ENCODE results near the gene TPCN2.

TPCN2 gene

DNA sequence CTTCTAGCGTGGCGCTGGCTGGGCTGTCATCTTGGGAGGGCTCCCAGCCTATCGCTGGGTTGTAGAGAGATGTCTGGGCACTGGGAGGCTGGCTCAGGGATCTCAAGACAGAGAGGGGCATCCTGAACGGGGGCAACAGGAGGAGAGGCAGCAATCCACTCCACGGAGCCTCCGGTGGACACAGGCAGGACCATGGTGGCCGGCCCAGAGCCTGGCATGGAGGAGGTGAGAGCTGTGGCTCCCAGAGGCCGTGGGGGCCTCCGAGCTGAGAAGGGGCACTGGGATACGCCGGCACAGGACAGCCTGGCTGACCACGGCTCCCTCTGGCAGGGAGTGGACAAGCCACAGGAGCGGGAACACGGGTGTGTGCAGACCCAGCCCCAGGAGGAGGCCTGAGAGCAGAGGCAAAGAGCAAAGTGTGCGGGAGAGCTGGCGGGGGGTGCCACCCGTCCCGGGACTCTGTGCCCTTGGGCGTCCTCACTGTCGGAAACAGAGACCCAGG, 44.8 kb upstream of the TPCN2 start:
- TF ChIP-seq SIN3A (IDR thresholded peaks at IDR 0.05; ENCODE audit: borderline replicate concordance, insufficient read depth, low read length) = no peak
- TF ChIP-seq FOXP2 (optimal IDR thresholded peaks at IDR 0.05; ENCODE audit: borderline replicate concordance, extremely low read depth, extremely low read length, insufficient read depth) = no peak
- TF ChIP-seq, protein P1, sequence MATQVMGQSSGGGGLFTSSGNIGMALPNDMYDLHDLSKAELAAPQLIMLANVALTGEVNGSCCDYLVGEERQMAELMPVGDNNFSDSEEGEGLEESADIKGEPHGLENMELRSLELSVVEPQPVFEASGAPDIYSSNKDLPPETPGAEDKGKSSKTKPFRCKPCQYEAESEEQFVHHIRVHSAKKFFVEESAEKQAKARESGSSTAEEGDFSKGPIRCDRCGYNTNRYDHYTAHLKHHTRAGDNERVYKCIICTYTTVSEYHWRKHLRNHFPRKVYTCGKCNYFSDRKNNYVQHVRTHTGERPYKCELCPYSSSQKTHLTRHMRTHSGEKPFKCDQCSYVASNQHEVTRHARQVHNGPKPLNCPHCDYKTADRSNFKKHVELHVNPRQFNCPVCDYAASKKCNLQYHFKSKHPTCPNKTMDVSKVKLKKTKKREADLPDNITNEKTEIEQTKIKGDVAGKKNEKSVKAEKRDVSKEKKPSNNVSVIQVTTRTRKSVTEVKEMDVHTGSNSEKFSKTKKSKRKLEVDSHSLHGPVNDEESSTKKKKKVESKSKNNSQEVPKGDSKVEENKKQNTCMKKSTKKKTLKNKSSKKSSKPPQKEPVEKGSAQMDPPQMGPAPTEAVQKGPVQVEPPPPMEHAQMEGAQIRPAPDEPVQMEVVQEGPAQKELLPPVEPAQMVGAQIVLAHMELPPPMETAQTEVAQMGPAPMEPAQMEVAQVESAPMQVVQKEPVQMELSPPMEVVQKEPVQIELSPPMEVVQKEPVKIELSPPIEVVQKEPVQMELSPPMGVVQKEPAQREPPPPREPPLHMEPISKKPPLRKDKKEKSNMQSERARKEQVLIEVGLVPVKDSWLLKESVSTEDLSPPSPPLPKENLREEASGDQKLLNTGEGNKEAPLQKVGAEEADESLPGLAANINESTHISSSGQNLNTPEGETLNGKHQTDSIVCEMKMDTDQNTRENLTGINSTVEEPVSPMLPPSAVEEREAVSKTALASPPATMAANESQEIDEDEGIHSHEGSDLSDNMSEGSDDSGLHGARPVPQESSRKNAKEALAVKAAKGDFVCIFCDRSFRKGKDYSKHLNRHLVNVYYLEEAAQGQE (IDR thresholded peaks at IDR 0.05; ENCODE audit: insufficient read depth in 1 of 2, low read depth in 2 of 2, low read length in 2 of 2) = no peak
- no peak for TF ChIP-seq POLR2AphosphoS5 (IDR thresholded peaks at IDR 0.05; ENCODE audit: low read depth, low read length)
- TF ChIP-seq TAF1 (IDR thresholded peaks at IDR 0.05; ENCODE audit: borderline replicate concordance, insufficient read depth, low read length) = no peak

DNA sequence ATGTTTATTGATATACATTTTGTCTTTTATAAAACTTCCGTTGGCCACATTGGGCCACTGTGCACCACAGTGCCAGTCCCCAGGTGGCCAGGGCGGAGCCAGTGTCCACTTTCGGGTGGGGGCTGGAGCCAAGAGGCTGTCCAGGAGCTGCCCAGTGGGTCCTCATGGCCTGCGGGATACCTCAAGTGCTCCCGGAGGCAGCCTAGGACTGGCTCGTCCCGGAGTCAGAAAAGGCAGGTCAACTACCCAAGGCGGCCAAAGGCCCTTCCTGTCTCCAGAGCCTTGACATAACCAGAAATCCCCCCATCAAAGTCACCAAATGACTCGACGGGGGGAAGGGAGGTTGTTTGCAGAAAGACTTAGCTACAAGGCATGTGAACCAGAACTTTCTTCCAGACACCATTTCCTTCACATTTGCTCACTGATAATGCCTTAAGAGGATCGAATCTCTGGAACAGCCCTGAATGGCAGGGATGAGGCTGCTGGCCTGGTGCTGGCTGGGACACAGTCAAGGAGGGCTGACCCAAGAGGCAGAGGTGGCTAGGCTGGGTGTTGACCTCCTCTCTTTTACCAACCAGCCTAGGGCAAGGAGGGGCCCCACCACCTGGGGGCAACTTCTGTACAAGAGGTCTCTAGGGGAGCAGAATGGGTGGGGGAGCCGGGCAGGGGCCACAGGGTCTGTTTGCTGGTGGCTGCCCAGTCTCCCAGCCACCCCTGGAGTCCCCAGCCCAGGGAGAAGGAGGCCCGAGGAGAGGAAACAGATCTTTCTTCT, 44.1 kb upstream of the TPCN2 start:
- TF ChIP-seq, protein P1 (IDR thresholded peaks at IDR 0.05; ENCODE audit: insufficient read depth in 1 of 2, low read depth in 2 of 2, low read length in 2 of 2) = no peak
- TF ChIP-seq SIN3A (IDR thresholded peaks at IDR 0.05; ENCODE audit: borderline replicate concordance, insufficient read depth, low read length) = no peak
- TF ChIP-seq FOXP2 (optimal IDR thresholded peaks at IDR 0.05; ENCODE audit: borderline replicate concordance, extremely low read depth, extremely low read length, insufficient read depth) = no peak
- TF ChIP-seq TAF1 (IDR thresholded peaks at IDR 0.05; ENCODE audit: borderline replicate concordance, insufficient read depth, low read length) = no peak
- TF ChIP-seq POLR2AphosphoS5 (IDR thresholded peaks at IDR 0.05; ENCODE audit: low read depth, low read length) = no peak

DNA sequence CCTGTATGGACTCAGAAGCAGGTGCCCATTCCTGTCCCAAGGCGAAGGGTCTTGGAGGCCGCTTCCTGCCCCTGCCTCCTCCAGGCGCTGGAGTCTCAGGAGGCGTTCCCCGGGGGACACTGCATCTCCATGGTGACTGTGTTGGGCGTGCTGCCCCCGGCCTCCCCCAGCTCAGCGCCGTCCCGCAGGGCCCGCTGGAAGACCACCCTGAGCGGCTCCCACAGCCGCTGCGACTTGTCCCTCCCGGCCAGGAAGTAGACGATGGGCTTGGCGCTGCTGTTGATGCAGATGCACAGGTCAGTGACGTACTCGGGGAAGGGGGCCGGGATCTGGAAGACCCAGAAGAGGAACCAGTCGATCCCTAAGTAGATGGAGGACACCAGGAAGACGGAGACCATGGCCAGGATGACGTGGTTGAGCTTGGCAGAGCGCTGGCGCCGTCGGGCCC, 43.5 kb upstream of the TPCN2 start:
- TF ChIP-seq FOXP2 (optimal IDR thresholded peaks at IDR 0.05; ENCODE audit: borderline replicate concordance, extremely low read depth, extremely low read length, insufficient read depth) = no peak
- no peak for TF ChIP-seq TAF1 (IDR thresholded peaks at IDR 0.05; ENCODE audit: borderline replicate concordance, insufficient read depth, low read length)
- TF ChIP-seq, protein P1 (IDR thresholded peaks at IDR 0.05; ENCODE audit: insufficient read depth in 1 of 2, low read depth in 2 of 2, low read length in 2 of 2) = no peak
- no peak for TF ChIP-seq SIN3A (IDR thresholded peaks at IDR 0.05; ENCODE audit: borderline replicate concordance, insufficient read depth, low read length)

DNA sequence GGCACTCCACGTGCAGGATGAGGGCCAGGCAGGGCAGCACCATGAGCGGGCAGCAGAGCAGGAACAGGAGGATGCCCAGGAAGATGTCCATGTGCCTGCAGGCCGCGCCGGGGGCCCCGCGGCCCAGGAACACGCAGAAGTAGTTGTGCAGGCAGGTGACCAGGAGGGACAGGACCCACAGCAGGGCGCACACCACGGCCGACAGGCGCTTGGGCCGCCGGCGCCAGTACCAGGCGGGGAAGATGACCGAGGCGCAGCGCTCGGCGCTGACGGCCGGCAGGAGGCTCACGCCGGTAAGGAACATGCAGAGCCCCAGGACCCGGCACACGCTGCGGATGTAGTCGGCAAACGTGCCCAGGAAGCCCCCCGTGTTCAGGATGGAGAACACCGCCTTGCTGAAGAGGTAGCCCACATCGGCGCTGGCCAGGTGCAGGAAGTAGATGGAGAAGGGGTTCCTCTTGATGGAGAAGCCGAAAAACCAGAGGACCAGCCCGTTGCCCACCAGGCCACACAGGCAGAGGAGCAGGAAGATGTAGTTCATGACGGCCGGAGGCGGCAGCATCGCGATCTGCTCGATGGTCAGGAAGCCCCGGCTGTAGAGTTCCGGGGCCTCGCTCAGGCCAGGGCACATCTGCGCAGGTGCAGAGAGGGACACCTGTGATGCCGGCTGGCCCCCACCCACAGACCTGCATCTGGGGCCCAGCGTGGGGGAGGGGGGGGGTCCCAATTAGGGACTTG, 42.9 kb upstream of the TPCN2 start:
- no peak for TF ChIP-seq POLR2AphosphoS5 (IDR thresholded peaks at IDR 0.05; ENCODE audit: low read depth, low read length)
- TF ChIP-seq SIN3A (IDR thresholded peaks at IDR 0.05; ENCODE audit: borderline replicate concordance, insufficient read depth, low read length) = no peak
- TF ChIP-seq, protein P1 (IDR thresholded peaks at IDR 0.05; ENCODE audit: insufficient read depth in 1 of 2, low read depth in 2 of 2, low read length in 2 of 2) = no peak
- TF ChIP-seq TAF1 (IDR thresholded peaks at IDR 0.05; ENCODE audit: borderline replicate concordance, insufficient read depth, low read length) = no peak

Measured in PFSK-1 (cell line).